SK-N-MC (cell line): ENCODE data around the gene FOXO6.

Experiments
- EZH2 ChIP-seq: fragments of 200-600 bp; sonication (generic); IDR thresholded peaks from one replicate; pipeline ENCODE4 v1.6.1; 2017; ENCODE audit warnings: antibody characterized with exemption
- POLR2AphosphoS5 ChIP-seq: IDR thresholded peaks from 2 replicates; pipeline ENCODE4 v1.6.1; 2012; ENCODE audit warnings: mild to moderate bottlenecking, low read depth, low read length, borderline replicate concordance

DNA sequence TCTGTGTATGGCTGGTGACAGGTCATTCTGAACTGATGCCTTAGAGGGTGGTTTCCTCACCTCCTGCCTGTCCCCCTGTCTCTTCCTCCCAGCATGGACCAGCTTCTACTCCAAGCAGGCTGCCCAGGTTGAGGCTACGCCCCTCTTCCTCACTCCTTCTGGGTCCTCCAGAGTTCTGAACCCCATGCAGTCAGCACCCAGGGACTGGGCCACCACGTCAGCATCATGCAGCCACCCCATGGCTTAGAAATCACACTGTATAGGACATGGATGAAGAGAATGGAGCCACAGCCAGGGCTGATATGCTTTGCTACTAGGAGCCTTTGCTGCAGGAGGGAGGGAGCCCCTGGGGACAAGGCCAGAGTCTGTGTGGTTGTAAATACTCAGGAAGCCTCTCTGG lies 8.3 kb downstream of the FOXO6 start:
- TF ChIP-seq POLR2AphosphoS5, result no peak
- TF ChIP-seq EZH2, result no peak
